ENCODE results near the gene AKT1.
"Not testable (repeated sequence)": the region's sequence is repeated elsewhere in the genome, so short reads cannot be mapped to it uniquely, and the experiment has no call there.

Gene AKT1

GRCh38 chr14:104739026-104739425 is 56.5 kb downstream of the AKT1 start:
- no peak for DNase-seq (ENCODE audit: low read depth)

DNA sequence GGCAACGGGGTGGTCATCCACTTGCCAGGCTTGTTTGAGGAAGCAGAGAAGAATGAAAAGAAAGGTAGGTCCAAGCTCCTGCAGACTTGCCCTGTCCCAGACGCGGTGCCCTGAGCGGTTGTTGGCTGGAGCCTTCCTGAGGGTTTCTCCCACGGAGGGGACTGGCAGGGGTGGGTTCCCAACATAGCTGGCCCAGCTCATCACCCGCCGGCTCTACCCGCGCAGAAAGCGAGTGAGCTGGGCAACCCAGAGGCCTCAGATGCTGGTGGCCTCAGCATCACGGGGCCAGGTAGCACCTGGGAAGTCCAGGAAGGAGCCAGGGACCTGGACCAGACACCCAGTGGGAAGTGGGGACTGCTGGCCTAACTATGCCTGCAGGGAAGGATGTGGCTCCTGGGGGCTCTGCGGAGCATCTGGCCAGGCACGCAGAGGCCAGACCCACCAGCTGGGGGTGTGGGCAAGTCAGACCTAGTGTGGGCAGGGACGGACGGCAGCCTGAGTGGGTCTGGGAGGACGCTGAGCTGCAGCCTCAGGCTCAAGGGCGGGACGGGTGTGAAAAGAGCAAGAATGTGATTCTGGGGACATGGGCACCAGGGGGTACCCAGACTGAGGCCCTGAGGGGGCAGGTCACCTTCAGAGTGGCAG is 57.1 kb downstream of the AKT1 start:
- no peak for DNase-seq (ENCODE audit: low read depth)

- DNase-seq (ENCODE audit: low read depth) = no peak
These were observed 59.5 kb downstream of the AKT1 start for GRCh38 chr14:104735830-104736642.

GRCh38 chr14:104734991-104735779 is 60.4 kb downstream of the AKT1 start:
- DNase-seq (ENCODE audit: low read depth) = no peak

GRCh38 chr14:104734601-104734990 is 61.0 kb downstream of the AKT1 start:
- no peak for DNase-seq (ENCODE audit: low read depth)

DNA sequence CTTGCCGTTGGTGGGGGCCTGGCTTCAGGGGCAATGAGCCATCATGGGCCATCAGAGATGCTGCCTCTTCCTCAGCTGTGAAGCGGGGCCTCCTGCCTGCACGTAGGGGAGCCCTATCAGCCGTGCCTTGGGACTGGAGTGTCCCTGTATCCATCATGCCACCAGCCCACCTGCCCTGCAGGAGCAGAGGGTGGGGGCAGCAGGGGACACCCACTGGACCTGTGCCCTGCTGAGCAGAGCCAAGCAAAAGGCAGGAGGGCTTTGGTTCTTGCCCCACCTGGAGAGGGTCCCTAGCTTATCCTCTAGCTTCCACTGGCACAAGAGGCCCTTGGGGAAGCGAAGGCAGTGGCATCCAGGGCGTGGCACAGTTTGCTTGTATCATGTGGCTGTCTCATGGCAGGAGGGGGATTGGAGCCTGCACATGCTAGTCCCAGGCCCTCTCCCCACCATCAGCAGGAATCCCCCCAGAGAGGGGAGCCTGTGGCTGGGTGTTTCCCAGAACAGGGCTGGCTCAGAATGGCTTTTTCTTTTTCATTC is 61.4 kb downstream of the AKT1 start:
- no peak for DNase-seq (ENCODE audit: low read depth)

DNA sequence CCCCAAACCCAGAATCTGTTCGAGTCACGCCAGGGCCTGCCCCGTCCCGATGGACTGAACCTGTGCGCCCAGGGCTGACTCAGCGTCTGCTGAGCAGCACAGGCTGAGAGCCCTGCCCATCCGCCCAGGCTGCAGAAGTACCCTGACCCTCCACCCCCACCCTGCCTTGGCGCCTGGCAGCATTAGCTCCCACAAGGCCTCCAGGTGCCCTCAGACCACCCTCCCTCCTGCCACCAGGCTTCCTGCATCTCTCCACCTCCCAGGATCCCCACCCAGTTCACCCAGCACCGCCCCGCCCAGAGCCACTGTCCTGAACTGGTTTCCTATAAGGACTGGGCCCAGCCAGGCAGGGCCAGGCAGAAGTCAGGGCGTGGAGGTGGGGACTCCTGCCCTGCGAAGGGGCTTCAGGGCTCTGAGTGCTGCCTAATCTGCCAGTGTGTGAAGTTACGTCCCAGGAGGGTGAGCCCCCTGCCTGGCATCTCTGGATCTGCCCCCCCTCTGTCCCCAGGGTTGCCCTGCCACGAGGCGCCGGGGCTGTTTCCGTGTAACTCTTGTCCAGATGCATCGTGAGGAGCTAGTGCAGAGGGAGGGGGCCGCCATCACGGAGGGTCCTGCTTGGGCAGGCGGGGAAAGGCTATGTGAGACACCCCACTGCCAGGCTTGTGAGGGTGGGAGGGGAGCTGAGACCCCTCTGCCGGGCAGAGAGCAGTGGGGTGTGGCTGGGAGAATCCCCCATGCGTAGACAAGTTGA is 62.4 kb downstream of the AKT1 start:
- no peak for DNase-seq (ENCODE audit: low read depth)

DNA sequence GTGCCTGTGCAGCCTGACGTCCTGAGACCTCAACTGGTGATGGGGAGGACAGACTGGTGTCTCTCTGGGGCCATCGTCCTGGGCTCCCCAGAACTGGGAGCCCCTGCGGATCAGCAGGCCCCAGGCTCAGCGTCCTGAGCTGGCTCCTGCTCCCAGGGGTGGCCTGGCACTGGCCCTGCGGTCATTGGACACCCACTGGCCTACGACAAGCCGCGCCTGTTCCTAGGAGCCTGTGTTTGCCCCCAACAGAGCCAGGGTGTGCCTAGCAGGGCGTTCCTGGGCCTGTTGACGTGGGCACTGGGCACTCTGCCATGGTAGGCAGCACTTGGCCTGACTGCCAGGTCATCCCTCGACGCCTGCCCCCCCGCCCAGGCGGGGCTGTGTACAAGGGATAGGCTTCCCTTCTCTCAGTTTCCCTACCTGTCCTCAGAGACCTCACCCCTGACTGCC is 63.2 kb downstream of the AKT1 start:
- DNase-seq (ENCODE audit: low read depth) = no peak

DNA sequence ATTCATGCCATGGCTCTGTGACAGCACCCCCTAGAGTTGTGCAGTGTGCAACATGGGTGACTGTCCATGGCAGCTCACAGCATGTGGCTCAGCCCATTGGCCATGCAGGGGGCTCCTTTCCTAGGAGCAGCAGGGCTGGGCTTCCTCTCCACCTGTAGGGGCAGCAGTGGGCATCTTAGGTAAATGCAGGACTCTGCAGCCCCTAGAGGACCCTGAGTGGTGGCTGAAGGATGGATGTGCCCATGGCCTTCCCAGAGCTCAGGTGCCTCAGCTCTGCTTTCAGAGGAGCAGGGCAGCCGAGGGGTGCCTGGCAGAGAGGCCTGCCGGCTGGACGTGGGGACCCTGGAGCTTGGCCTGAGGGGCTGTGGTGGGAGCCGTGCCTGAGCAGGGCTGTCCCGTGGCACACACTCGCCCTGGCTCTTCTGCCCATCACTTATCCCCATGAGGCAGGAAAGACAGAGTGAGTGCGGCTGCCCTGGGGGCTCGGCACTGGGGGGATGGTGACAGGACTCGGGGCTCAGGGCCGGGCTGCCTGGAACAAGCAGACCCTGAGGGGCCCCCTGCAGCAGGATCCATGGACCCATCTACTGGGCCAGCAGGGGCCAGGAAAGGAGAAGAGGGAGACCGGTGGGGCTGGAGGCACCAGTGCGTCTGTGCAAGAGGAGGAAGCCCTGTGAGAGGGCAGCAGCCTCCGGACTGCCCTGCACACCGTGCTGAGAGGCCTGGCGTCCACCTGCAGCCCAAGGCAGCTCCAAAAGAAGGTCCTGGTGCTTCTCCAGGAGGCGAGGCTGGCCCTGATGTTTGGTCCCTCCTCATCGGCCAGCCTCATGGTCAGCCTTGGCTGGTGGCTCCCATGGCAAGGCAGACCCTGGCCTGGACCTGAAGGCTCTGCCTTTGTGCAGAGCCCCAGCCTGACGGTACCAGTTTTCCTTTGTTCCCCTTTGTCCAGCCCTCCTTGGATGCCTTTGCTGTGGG is 63.9 kb downstream of the AKT1 start:
- no peak for DNase-seq (ENCODE audit: low read depth)

- no peak for DNase-seq (ENCODE audit: low read depth)
These were observed 65.1 kb downstream of the AKT1 start for GRCh38 chr14:104730487-104730886.

DNA sequence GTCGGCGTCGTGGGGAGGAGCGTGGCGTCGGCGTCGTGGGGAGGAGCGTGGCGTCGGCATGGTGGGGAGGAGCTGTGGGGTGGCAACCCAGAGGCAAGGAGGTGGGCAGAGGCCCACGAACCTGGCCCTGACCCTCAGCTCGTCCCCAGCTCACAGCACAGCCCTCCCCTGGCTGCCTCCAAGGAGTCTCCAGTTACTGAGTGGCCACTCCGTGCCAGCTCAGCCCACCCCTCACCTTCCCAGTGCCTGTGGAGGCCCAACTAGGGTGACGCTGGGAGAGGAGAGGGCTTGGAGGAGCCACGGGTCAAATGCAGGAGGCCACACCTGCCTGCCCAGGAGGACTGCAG is 65.7 kb downstream of the AKT1 start:
- no peak for DNase-seq (ENCODE audit: low read depth)

- DNase-seq (ENCODE audit: low read depth) = not testable (repeated sequence)
These were observed 66.2 kb downstream of the AKT1 start for GRCh38 chr14:104729176-104729834.

DNA sequence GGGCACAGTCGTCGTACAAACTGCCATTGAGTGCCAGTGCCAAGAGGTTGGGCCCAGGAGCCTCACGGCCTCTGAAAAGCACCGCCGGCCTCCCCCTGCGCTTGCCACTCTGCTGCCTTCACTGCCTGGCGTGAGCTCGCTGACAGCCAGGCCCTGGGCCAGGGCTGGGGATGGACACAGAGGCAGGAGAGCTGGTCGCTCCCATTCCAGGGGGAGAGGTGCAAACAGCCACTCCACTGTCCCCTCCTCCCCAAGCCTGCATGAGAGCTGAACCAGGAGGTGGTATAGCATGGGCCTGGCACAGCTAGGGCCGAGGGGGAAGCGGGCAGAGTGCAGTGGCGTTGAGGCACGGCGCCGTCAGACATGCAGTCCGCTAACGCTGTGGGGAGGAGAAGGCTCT is 66.9 kb downstream of the AKT1 start:
- DNase-seq (ENCODE audit: low read depth) = no peak

- DNase-seq (ENCODE audit: low read depth) = no peak
These were observed 68.7 kb downstream of the AKT1 start for GRCh38 chr14:104726600-104727451.

- DNase-seq (ENCODE audit: low read depth) = no peak
These were observed 69.6 kb downstream of the AKT1 start for GRCh38 chr14:104725772-104726548.

DNA sequence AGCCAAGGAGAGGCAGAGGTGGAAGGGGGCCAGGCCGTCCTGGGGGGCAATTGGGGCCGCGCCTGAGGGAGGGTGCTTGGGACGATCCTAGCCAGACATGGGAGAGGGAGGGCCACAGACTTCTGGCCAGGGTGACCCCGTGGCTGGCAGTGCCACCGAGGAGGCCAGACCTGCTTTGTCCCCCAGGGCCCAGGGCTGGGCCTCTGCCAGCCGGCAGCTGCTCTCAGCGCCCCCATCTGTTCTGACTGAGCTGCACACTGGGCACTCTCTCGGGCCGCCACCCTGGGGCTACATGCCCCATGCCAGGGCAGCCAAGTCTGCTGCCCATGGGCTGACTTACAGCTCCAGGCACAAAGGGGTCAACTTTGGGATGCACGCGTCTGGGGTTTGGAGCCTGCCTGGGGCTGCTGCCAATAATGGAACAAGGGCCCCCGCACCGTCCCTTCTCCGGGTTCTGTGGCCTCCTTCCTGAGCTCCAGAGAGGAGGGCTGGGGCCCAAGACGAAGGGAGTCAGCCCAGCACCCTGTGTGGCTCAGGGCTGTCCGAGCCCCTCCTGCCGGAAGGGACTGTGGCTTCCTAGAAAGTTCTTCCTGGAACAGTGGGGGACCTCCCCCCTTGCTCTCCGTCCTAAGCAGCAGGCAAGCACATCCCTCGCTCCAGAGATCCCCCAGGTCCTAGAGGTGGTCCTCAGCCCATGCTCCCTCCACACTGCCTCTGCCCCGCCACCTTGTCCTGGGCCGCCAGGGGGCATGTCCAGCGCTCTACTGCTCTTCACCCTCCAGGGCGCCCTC is 70.4 kb downstream of the AKT1 start:
- no peak for DNase-seq (ENCODE audit: low read depth)

- no peak for DNase-seq (ENCODE audit: low read depth)
These were observed 71.1 kb downstream of the AKT1 start for GRCh38 chr14:104724407-104724980.
